H9 (cell line): ENCODE results near the gene TSKU. TPM values are rescaled to one million over a fixed set of nuclear protein-coding genes. Genes with fewer than 3 reads are reported as not detected.

Experiments used
- DNase-seq: peaks from one replicate; pipeline ENCODE4 v3.0.0-alpha.2; 2017
- H2AFZ ChIP-seq: one replicate; pipeline ENCODE4 v1.6.1; 2013; ENCODE audit warnings: mild to moderate bottlenecking, low read length, control low read depth, moderate library complexity
- H2AK5ac ChIP-seq: 2 replicates; pipeline ENCODE4 v1.6.1; 2013; ENCODE audit warnings: low read length, control low read depth, mixed read lengths; ENCODE audit not compliant: insufficient read length
- H2BK120ac ChIP-seq: one replicate; pipeline ENCODE4 v1.6.1; 2013; ENCODE audit warnings: low read depth, mild to moderate bottlenecking, low read length, control low read depth, inconsistent platforms; ENCODE audit not compliant: poor library complexity, severe bottlenecking
- H2BK12ac ChIP-seq: 2 replicates; pipeline ENCODE4 v1.6.1; 2013; ENCODE audit warnings: low read length, control low read depth, mixed read lengths, low read depth; ENCODE audit not compliant: insufficient read length
- H2BK15ac ChIP-seq: 2 replicates; pipeline ENCODE4 v1.6.1; 2013; ENCODE audit warnings: low read depth, low read length, control low read depth
- H2BK20ac ChIP-seq: one replicate; pipeline ENCODE4 v1.6.1; 2013; ENCODE audit warnings: low read depth, mild to moderate bottlenecking, low read length, control low read depth, inconsistent platforms; ENCODE audit not compliant: poor library complexity, severe bottlenecking
- H2BK5ac ChIP-seq: 2 replicates; pipeline ENCODE4 v1.6.1; 2013; ENCODE audit warnings: low read length, control low read depth, mixed read lengths; ENCODE audit not compliant: insufficient read length
- H3K14ac ChIP-seq: 2 replicates; pipeline ENCODE4 v1.6.1; 2013; ENCODE audit warnings: low read length, control low read depth; ENCODE audit not compliant: insufficient read depth
- H3K18ac ChIP-seq: 2 replicates; pipeline ENCODE4 v1.6.1; 2013; ENCODE audit warnings: low read depth, mild to moderate bottlenecking, mixed read lengths, low read length, control low read depth; ENCODE audit not compliant: insufficient read length
- H3K23ac ChIP-seq: 2 replicates; pipeline ENCODE4 v1.6.1; 2013; ENCODE audit warnings: low read length, control low read depth, mixed read lengths, low read depth; ENCODE audit not compliant: insufficient read length
- H3K23me2 ChIP-seq: 2 replicates; pipeline ENCODE4 v1.6.1; 2013; ENCODE audit warnings: low read depth, mild to moderate bottlenecking, mixed read lengths, low read length, control low read depth; ENCODE audit not compliant: insufficient read length, poor library complexity, severe bottlenecking
- H3K27ac ChIP-seq: 2 replicates; pipeline ENCODE4 v1.5.1; 2013; ENCODE audit warnings: low read length, control low read depth, mixed read lengths, low read depth; ENCODE audit not compliant: insufficient read length
- H3K27me3 ChIP-seq: 2 replicates; pipeline ENCODE4 v1.6.1; 2013; ENCODE audit warnings: low read length, control low read depth, inconsistent platforms; ENCODE audit not compliant: insufficient read depth
- H3K4ac ChIP-seq: 2 replicates; pipeline ENCODE4 v1.6.1; 2013; ENCODE audit warnings: low read depth, mild to moderate bottlenecking, control low read depth, inconsistent platforms, low read length, moderate library complexity
- H3K4me1 ChIP-seq: 2 replicates; pipeline ENCODE4 v1.6.1; 2013; ENCODE audit warnings: low read length, control low read depth, inconsistent platforms; ENCODE audit not compliant: insufficient read depth
- H3K4me2 ChIP-seq: 2 replicates; pipeline ENCODE4 v1.6.1; 2013; ENCODE audit warnings: low read length, control low read depth, mixed read lengths; ENCODE audit not compliant: insufficient read length, insufficient read depth
- H3K56ac ChIP-seq: 2 replicates; pipeline ENCODE4 v1.6.1; 2013; ENCODE audit warnings: low read depth, mild to moderate bottlenecking, mixed read lengths, low read length, control low read depth; ENCODE audit not compliant: insufficient read length
- H3K79me1 ChIP-seq: 2 replicates; pipeline ENCODE4 v1.6.1; 2013; ENCODE audit warnings: low read depth, mild to moderate bottlenecking, moderate library complexity, low read length, control low read depth, inconsistent platforms; ENCODE audit not compliant: insufficient read depth, poor library complexity, severe bottlenecking
- H3K79me2 ChIP-seq: 2 replicates; pipeline ENCODE4 v1.6.1; 2013; ENCODE audit warnings: low read length, control low read depth, inconsistent platforms; ENCODE audit not compliant: insufficient read depth
- H3K9ac ChIP-seq: 2 replicates; pipeline ENCODE4 v1.6.1; 2013; ENCODE audit warnings: low read length, control low read depth, mixed read lengths; ENCODE audit not compliant: insufficient read length; ENCODE audit errors: extremely low read depth
- H3K9me3 ChIP-seq: one replicate; pipeline ENCODE4 v1.6.1; 2013; ENCODE audit warnings: low read depth, low read length, inconsistent platforms; ENCODE audit not compliant: control insufficient read depth
- H3T11ph ChIP-seq: one replicate; pipeline ENCODE4 v1.6.1; 2013; ENCODE audit warnings: mild to moderate bottlenecking, low read length, control low read depth, inconsistent platforms
- H4K20me1 ChIP-seq: one replicate; pipeline ENCODE4 v1.6.1; 2013; ENCODE audit not compliant: control insufficient read depth, insufficient read length, insufficient read depth
- H4K5ac ChIP-seq: 2 replicates; pipeline ENCODE4 v1.6.1; 2013; ENCODE audit warnings: low read depth, mild to moderate bottlenecking, mixed read lengths, low read length, control low read depth; ENCODE audit not compliant: insufficient read length
- H4K8ac ChIP-seq: replicated peaks from 2 replicates; pipeline ENCODE4 v1.6.1; 2013; ENCODE audit warnings: low read length, control low read depth, mixed read lengths, low read depth; ENCODE audit not compliant: insufficient read length
- H4K91ac ChIP-seq: 2 replicates; pipeline ENCODE4 v1.6.1; 2013; ENCODE audit warnings: low read depth, mild to moderate bottlenecking, moderate library complexity, mixed read lengths, low read length, control low read depth; ENCODE audit not compliant: insufficient read length
- H3K27ac Mint-ChIP-seq, 3 experiments: 2 replicates in 2 of 3; 3 replicates in 1 of 3; pipeline ENCODE4 v1.8.0; 2020 to 2021; ENCODE audit warnings: mixed read lengths in 3 of 3, mild to moderate bottlenecking in 1 of 3, moderate library complexity in 1 of 3
- H3K27me3 Mint-ChIP-seq: 2 replicates; pipeline ENCODE4 v1.8.0; 2021; ENCODE audit warnings: low read depth, mild to moderate bottlenecking, moderate library complexity, mixed read lengths
- H3K36me3 Mint-ChIP-seq, 3 experiments: 2 replicates in 2 of 3; 3 replicates in 1 of 3; pipeline ENCODE4 v1.8.0; 2020 to 2021; ENCODE audit warnings: low read depth in 3 of 3, mixed read lengths in 3 of 3; ENCODE audit not compliant: insufficient read depth in 1 of 3
- H3K4me1 Mint-ChIP-seq, 2 experiments: 2 replicates each; pipeline ENCODE4 v1.8.0; 2020; ENCODE audit warnings: mixed read lengths in 2 of 2
- H3K4me3 Mint-ChIP-seq, 2 experiments: 2 replicates in 1 of 2; 3 replicates in 1 of 2; pipeline ENCODE4 v1.8.0; 2020 to 2021; ENCODE audit warnings: mild to moderate bottlenecking in 2 of 2, mixed read lengths in 2 of 2, moderate library complexity in 1 of 2
- H3K9me3 Mint-ChIP-seq, 2 experiments: 2 replicates in 1 of 2; 3 replicates in 1 of 2; pipeline ENCODE4 v1.8.0; 2020; ENCODE audit warnings: mild to moderate bottlenecking in 2 of 2, mixed read lengths in 2 of 2, moderate library complexity in 1 of 2
- CTCF ChIP-seq: fragments of 200-600 bp; sonication (generic); conservative IDR thresholded peaks from 3 replicates; pipeline ENCODE4 v1.8.0; 2021; ENCODE audit warnings: antibody characterized with exemption, mild to moderate bottlenecking
- WGBS: extraction: QIAGEN DNeasy Blood & Tissue Kit; methylation state at CpG from one replicate; pipeline ENCODE4 v1.1.7; 2013; ENCODE audit warnings: missing lambda C conversion rate, low lambda C conversion rate, mixed read lengths; ENCODE audit not compliant: insufficient read length; ENCODE audit errors: extremely low coverage; 5-methylcytosine and 5-hydroxymethylcytosine counted together
- total RNA-seq: library from RNA; stranded (reverse); gene quantifications from 2 replicates; pipeline ENCODE4 v1.2.1, GENCODE V29; 2021

TSKU gene
- total RNA-seq, 1 experiment from 2014 or later = 25.4 TPM

- Histone ChIP-seq H3K18ac (no peak overlapping the region), H3K79me2 (no peaks in the 10 kb centered on the region), H3K4me2 (no peak overlapping the region), H2BK120ac (no peak overlapping the region), H3K23me2 (no peaks in the 10 kb centered on the region), H3K9me3 (no peaks in the 10 kb centered on the region), H3K27ac (no peak overlapping the region), H2BK15ac (no peak overlapping the region), H4K20me1 (no peaks in the 10 kb centered on the region), H2BK12ac (no peak overlapping the region), H4K5ac (no peak overlapping the region), H2AK5ac (no peak overlapping the region), H2AFZ (no peak overlapping the region), H4K8ac (no peak overlapping the region), H2BK5ac (no peak overlapping the region), H3K4ac (no peak overlapping the region), H3K9ac (no peak overlapping the region), H3T11ph (no peak overlapping the region), H3K27me3 (no peaks in the 10 kb centered on the region), H4K91ac (no peak overlapping the region), H3K14ac (no peak overlapping the region), H3K79me1 (no peaks in the 10 kb centered on the region), H3K4me1 (0 out of 2 replicates have a peak, but pooled peaks cover 3% of the 10 kb centered on the region), H3K23ac (no peak overlapping the region), H3K56ac (no peak overlapping the region), H2BK20ac (no peak overlapping the region)
- peaks cover 5 to 20% (median 16%) of the 10 kb centered on the region in 3 experiments; a peak in 6 of 7 replicates for H3K36me3 Mint-ChIP-seq
- H3K4me3 Mint-ChIP-seq = no peak overlapping the region
- no peak for DNase-seq
- WGBS = no CpG with 5 or more reads among the region's 5 CpGs
- H3K9me3 Mint-ChIP-seq = peaks cover 25 to 26% of the 10 kb centered on the region in 2 experiments
- H3K27ac Mint-ChIP-seq = no peak overlapping the region
- peaks cover 2% of the 10 kb centered on the region for H3K27me3 Mint-ChIP-seq
- H3K4me1 Mint-ChIP-seq = peaks cover 11% of the 10 kb centered on the region in 2 experiments
- TF ChIP-seq CTCF = no peak
Measured at GRCh38 chr11:76824980-76825725, 42.0 kb downstream of the TSKU start.
